ENCODE data around the gene C13orf46. TPM values are rescaled to one million over a fixed set of nuclear protein-coding genes. Genes with fewer than 3 reads are reported as not detected.

C13orf46 gene
- total RNA-seq, 2 donors from 2014 or later = 28.8 to 38.6 TPM

- Histone ChIP-seq H3K36me3 (replicated peaks in 1 of 2; ENCODE audit: insufficient read depth in 1 of 2, low read depth in 2 of 2) (no peaks in the 10 kb centered on the region), H3K4me3 (no peak overlapping the region), H3K27me3 (no peaks in the 10 kb centered on the region), H3K4me1 (peaks cover 40% of the 10 kb centered on the region), H3K9me3 (no peaks in the 10 kb centered on the region), H3K27ac (no peak overlapping the region)
- WGBS, 2 donors = 94 to 98% methylated on average over 5 of the region's 5 CpGs
- ATAC-seq = no peak
- intact Hi-C loops (cut with DNase I) = no loop called here
- no peak for TF ChIP-seq CTCF (IDR thresholded peaks at IDR 0.05)
- no peak for TF ChIP-seq POLR2A (IDR thresholded peaks at IDR 0.05)
- DNase-seq = no peak
Observed at GRCh38 chr13:113965968-113966884, 7.7 kb downstream of the C13orf46 start.

DNA sequence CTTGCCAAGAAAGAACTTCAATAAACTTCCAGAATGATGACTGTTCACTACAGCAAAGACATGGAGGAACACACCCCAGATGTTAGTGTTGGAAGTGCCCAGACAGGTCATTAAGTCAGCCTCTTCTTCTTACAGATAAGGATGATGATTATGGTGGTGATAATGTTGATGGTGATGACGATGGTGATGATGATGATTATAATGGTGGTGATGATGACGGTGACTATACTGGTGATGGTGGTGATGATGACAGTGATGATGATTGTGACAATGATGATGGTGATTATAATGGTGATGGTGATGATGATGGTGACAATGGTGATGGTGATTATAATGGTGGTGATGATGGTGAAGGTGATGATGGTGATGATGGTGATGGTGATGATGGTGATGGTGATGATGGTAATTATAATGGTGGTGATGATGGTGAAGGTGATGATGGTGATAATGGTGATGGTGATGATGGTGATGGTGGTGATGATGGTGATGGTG is 8.4 kb downstream of the C13orf46 start:
- TF ChIP-seq POLR2A (IDR thresholded peaks at IDR 0.05) (no peak), CTCF (IDR thresholded peaks at IDR 0.05) (no peak)
- Histone ChIP-seq H3K27me3 (no peaks in the 10 kb centered on the region), H3K9me3 (no peaks in the 10 kb centered on the region), H3K4me3 (no peak overlapping the region), H3K36me3 (replicated peaks in 1 of 2; ENCODE audit: insufficient read depth in 1 of 2, low read depth in 2 of 2) (no peaks in the 10 kb centered on the region), H3K27ac (no peak overlapping the region), H3K4me1 (peaks cover 32% of the 10 kb centered on the region)
- DNase-seq (no peak), ATAC-seq (no peak)
- WGBS, 2 donors = 93 to 98% methylated on average over 2 of the region's 2 CpGs
- intact Hi-C loops (cut with DNase I) = no loop called here

DNA sequence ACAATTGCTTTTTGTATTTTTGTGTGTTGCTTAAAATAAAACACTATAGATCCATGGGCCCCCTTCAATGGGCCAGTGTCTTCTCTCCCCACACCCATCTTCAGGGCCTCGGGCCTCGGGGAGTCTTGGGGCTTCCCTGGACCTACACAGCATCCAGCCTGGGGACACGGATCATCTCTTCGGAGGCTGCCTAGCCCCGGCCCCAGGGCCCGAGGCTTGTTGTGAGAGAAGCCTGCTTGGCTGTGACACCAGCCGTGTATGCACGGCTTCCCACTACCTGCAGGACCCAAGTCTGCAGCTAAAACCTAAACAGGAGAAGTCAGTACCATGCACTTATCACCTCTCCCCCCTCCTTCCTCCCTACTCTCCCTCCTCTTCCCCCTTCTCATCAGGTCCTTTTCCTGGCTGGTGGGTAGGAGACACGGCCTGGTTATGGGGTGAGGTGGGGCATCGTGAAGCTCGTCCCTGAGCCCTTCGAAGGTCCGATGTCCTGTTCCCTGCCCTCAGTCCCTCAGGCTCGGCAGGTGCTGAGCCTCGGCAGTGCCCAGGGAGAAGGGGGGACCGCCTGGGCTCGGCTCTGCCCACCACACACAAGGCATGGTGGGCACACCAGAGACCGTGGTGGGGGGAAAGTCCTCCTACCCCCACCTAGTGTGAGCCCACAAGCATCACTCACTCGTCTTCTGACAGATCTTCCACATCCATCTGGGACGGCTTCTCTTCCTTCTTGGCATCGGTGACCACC is 9.5 kb downstream of the C13orf46 start:
- TF ChIP-seq CTCF (IDR thresholded peaks at IDR 0.05) (no peak), POLR2A (IDR thresholded peaks at IDR 0.05) (no peak)
- intact Hi-C loops (cut with DNase I) = no loop called here

DNA sequence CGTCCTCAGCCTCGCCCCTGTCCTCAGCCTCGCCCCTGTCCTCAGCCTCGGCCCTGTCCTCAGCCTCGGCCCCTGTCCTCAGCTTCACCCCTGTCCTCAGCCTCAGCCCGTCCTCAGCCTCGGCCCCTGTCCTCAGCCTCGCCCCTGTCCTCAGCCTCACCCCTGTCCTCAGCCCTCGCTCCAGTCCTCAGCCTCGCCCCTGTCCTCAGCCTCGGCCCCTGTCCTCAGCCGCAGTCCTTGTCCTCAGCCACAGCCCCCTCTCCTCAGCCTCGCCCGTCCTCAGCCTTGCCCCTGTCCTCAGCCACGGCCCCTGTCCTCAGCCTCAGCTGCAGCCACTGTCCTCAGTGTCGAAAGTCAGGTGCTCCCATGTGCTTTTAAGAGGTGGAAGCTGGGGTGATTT is 10.5 kb downstream of the C13orf46 start:
- Histone ChIP-seq H3K27me3 (no peaks in the 10 kb centered on the region), H3K27ac (no peak overlapping the region), H3K4me1 (peaks cover 13% of the 10 kb centered on the region), H3K4me3 (no peak overlapping the region), H3K9me3 (no peaks in the 10 kb centered on the region), H3K36me3 (replicated peaks in 1 of 2; ENCODE audit: insufficient read depth in 1 of 2, low read depth in 2 of 2) (no peaks in the 10 kb centered on the region)
- DNase-seq (peak in 1 of 4 donors; percentile 6), ATAC-seq (no peak)
- intact Hi-C loops (cut with DNase I) = no loop called here
- 94% methylated on average over 15 to 16 of the region's 16 CpGs for WGBS, 2 donors
- TF ChIP-seq CTCF (IDR thresholded peaks at IDR 0.05) (no peak), POLR2A (IDR thresholded peaks at IDR 0.05) (no peak)

More for the DNA sequence above, 9.5 kb downstream of the C13orf46 start:
- H3K36me3 ChIP-seq (replicated peaks in 1 of 2; ENCODE audit: insufficient read depth in 1 of 2, low read depth in 2 of 2) = no peaks in the 10 kb centered on the region
- DNase-seq (peak in 1 of 4 donors; percentile 4), ATAC-seq (no peak)
- no peak overlapping the region for H3K4me3 ChIP-seq
- H3K27me3 ChIP-seq = no peaks in the 10 kb centered on the region
- H3K27ac ChIP-seq = no peak overlapping the region
- peaks cover 24% of the 10 kb centered on the region for H3K4me1 ChIP-seq
- H3K9me3 ChIP-seq = no peaks in the 10 kb centered on the region
- 94% methylated on average over 20 to 21 of the region's 21 CpGs for WGBS, 2 donors

Data from body of pancreas (tissue), 4 donors.